ENCODE measurements around the gene ACSBG1. TPM values are rescaled to one million over a fixed set of nuclear protein-coding genes. Genes with fewer than 3 reads are reported as not detected.

Gene ACSBG1
- total RNA-seq, 1 donor from 2014 or later = not detected

GRCh38 chr15:78213425-78213750, 21.0 kb downstream of the ACSBG1 start:
- Histone ChIP-seq H3K27ac (no peak overlapping the region), H3K4me1 (no peaks in the 10 kb centered on the region), H3K36me3 (no peaks in the 10 kb centered on the region), H3K27me3 (no peaks in the 10 kb centered on the region), H3K9me3 (no peaks in the 10 kb centered on the region), H3K4me3 (no peak overlapping the region)
- no peak for TF ChIP-seq CTCF (IDR thresholded peaks at IDR 0.05)
- intact Hi-C loops (cut with DNase I) = no loop called here
- peak in 1 of 2 donors; percentile 47 for DNase-seq (ENCODE audit: low spot score in 2 of 2)

GRCh38 chr15:78212546-78213424, 21.6 kb downstream of the ACSBG1 start:
- peak in 1 of 2 donors; percentile 67 for DNase-seq (ENCODE audit: low spot score in 2 of 2)

DNA sequence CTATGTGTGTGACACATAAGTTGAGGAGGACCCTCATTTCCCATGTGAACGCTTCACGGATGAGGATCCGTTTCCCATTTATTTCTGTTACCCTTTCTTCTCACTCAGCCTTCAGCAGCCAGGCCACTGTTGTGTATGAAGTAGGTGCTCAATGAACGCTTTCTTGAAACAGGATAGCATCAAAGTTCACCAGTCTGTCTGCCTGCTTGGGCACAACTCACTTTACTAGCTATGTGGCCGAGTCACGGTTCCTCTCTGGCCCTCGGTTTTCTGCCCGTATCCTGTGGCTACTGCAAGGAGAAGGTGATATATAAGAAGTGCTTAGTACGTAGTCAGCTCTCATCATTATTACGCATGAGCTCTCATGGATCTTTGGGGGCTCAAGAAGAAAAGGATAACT, 22.4 kb downstream of the ACSBG1 start:
- no peak for TF ChIP-seq CTCF (IDR thresholded peaks at IDR 0.05)
- intact Hi-C loops (cut with DNase I) = no loop called here
- Histone ChIP-seq H3K36me3 (no peaks in the 10 kb centered on the region), H3K27me3 (no peaks in the 10 kb centered on the region), H3K9me3 (no peaks in the 10 kb centered on the region), H3K4me1 (no peaks in the 10 kb centered on the region), H3K27ac (no peak overlapping the region), H3K4me3 (no peak overlapping the region)
- DNase-seq (ENCODE audit: low spot score in 2 of 2) = peak in 1 of 2 donors; percentile 9

More at GRCh38 chr15:78212546-78213424, 21.6 kb downstream of the ACSBG1 start:
- Histone ChIP-seq H3K27me3 (no peaks in the 10 kb centered on the region), H3K9me3 (no peaks in the 10 kb centered on the region), H3K27ac (no peak overlapping the region), H3K36me3 (no peaks in the 10 kb centered on the region), H3K4me3 (no peak overlapping the region), H3K4me1 (no peaks in the 10 kb centered on the region)
- intact Hi-C loops (cut with DNase I) = no loop called here
- TF ChIP-seq CTCF (IDR thresholded peaks at IDR 0.05) = no peak

DNA sequence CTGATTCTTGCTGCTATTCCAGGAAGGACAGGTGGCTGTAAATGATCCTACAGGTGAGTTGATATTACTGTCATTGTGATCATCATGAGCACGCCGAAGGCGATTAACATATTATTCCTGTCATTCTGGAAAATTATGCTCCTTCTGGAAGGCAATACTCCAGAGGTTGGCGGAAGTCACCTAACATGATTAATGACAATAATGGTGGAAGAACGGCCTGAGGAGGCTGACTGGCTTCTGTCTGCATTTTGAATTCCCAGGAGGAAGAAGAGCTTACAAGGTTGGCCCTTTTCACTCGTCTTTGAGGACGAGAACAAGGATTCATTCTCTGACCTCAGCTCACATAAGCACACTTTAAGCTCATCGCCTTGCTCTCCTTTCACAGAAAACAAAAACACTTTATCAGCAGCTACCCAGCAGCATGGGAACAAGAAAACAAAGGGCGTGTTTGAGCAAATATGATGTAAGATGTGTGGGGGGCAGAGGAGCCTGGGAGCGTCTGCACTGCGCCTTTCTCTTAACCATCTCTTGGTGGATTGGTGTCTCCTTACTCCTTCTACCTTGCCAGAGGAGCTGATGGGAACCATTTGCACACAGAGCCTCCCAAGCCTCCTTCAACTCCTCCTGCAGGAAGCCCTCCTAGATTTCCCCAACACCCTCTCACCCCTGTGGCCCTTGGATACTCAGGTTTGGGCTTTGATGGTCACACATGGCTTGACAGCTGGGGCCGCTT, 23.0 kb downstream of the ACSBG1 start:
- DNase-seq (ENCODE audit: low spot score in 2 of 2) = peak in 1 of 2 donors; percentile 35
- no peaks in the 10 kb centered on the region for H3K36me3 ChIP-seq
- TF ChIP-seq CTCF (IDR thresholded peaks at IDR 0.05) = no peak
- H3K27me3 ChIP-seq = no peaks in the 10 kb centered on the region
- H3K9me3 ChIP-seq = no peaks in the 10 kb centered on the region
- intact Hi-C loops (cut with DNase I) = no loop called here
- H3K4me3 ChIP-seq = no peak overlapping the region
- H3K27ac ChIP-seq = no peak overlapping the region
- H3K4me1 ChIP-seq = no peaks in the 10 kb centered on the region

GRCh38 chr15:78210349-78210717, 24.0 kb downstream of the ACSBG1 start:
- no peak for DNase-seq (ENCODE audit: low spot score in 2 of 2)
- H3K4me1 ChIP-seq = no peaks in the 10 kb centered on the region
- no peak for TF ChIP-seq CTCF (IDR thresholded peaks at IDR 0.05)

More at GRCh38 chr15:78210349-78210717, 24.0 kb downstream of the ACSBG1 start:
- Histone ChIP-seq H3K9me3 (no peaks in the 10 kb centered on the region), H3K4me3 (no peak overlapping the region), H3K36me3 (no peaks in the 10 kb centered on the region), H3K27me3 (no peaks in the 10 kb centered on the region), H3K27ac (no peak overlapping the region)
- intact Hi-C loops (cut with DNase I) = no loop called here
